VCaP (cell line): ENCODE results near the gene IGLL1.
"Not testable (repeated sequence)": the region's sequence is repeated elsewhere in the genome, so short reads cannot be mapped to it uniquely, and the experiment has no call there.

Experiments
- H3K27ac ChIP-seq: fragments of 450-650 bp; 2 replicates; pipeline ENCODE4 v1.5.1; 2017
- TF ChIP-seq, protein P1 (sequence below): fragments of 450-650 bp; conservative IDR thresholded peaks from 2 replicates; pipeline ENCODE4 v1.5.1; 2017; ENCODE audit warnings: mild to moderate bottlenecking, moderate library complexity

IGLL1 gene

DNA sequence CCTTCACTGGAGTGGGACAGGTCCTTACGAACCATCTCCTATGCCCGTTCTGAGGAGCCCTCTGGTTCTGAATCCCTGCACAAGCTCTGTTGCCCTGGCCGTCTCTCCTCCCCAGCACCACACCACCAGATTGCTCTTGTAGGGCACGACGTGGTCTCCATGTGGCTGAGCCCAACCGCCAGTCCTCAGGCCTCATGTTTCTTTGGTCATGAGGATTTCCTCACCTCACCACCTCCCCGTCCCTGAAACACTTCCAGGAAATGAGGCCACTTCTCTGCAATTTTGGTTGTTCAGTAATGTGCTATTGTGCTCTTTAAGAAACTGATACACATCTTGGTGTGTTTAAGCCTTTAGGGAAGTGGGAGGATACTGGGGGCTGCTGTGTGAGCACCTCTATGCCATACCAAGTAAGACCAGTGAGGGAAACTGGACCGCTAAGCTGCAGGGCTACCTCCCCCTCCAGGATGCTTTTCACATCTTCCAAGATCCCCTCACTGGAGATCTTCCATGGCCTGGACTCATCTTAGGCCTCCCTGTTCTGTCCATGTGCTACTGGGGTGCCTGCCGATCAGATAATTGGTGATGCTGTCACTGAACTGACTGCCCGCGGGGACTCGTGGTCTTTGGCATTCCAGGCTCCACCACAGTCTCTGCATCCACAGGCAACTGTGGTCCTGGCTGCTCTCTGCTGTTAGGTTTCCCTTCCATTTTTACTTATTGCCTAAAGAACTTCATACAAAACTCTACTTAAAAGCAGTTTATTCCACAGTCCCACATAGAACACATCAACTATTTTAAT lies 30.1 kb upstream of the IGLL1 start:
- TF ChIP-seq, protein P1, sequence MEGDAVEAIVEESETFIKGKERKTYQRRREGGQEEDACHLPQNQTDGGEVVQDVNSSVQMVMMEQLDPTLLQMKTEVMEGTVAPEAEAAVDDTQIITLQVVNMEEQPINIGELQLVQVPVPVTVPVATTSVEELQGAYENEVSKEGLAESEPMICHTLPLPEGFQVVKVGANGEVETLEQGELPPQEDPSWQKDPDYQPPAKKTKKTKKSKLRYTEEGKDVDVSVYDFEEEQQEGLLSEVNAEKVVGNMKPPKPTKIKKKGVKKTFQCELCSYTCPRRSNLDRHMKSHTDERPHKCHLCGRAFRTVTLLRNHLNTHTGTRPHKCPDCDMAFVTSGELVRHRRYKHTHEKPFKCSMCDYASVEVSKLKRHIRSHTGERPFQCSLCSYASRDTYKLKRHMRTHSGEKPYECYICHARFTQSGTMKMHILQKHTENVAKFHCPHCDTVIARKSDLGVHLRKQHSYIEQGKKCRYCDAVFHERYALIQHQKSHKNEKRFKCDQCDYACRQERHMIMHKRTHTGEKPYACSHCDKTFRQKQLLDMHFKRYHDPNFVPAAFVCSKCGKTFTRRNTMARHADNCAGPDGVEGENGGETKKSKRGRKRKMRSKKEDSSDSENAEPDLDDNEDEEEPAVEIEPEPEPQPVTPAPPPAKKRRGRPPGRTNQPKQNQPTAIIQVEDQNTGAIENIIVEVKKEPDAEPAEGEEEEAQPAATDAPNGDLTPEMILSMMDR, result no peak
- no peak overlapping the region for H3K27ac ChIP-seq

DNA sequence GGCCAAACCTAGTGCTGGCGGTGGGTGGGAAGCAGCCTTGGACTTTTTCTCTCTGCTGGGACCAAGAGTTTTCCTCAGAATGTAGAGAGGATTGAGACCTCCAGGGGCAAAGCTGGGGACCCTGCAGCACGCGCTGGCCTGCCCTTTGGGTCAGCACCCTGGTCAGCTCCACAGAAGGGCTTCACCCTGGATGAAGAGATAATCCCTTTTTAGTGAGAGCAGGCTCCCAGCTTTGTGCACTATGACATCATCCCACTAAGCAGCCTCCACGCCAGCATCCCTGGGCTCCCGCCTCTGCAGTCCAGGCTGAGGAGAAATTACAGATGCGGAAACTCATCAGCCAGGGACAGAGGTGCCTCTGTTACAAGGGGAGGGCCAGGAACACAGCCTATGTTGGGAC lies 28.5 kb upstream of the IGLL1 start:
- H3K27ac ChIP-seq, result no peak overlapping the region
- TF ChIP-seq, protein P1, result no peak

DNA sequence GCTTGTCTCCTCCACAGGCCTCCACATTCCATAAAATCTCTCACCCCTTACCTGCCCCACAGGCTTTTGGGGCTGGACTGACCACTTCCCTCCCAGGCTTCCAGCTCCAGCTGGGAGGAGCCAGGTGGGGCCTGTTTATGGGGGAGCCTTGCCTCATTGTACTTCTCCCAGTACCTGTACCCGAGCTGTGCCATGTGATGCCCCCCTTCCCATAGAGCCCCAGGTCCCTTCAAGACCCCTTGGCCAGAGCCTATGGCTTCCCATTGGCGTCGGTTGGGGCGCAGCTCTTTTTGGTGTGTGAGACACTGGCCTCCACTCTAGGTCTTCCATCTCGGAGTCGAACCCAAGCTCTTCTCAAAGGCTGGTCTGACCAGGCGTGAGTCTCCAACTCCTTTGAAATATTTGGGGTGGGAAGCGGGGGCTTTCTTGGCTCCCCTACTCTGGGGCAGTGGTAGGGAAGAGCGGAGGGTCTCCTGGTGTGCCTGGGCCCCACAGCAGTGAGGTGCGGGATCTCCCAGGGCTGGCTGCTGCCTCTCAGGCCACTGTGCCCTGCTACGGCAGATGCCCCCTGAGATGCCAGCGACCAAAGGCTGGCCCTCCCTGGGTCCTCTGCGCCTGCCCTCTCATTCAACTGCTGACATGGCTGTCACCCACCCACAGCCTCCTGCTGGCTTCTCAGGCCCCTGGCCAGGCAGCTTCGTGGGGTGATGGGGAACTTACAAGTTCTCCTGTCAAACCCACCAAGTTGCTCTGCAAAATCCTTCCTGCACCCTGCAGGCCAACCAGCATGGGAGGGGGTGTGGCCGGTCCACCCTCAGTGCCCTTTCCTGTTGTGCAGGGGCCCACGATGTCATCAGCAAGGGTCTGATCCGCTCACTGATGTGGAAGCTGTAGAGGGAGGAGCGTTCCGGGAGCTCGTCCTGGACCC lies 26.4 kb upstream of the IGLL1 start:
- TF ChIP-seq, protein P1, result no peak

DNA sequence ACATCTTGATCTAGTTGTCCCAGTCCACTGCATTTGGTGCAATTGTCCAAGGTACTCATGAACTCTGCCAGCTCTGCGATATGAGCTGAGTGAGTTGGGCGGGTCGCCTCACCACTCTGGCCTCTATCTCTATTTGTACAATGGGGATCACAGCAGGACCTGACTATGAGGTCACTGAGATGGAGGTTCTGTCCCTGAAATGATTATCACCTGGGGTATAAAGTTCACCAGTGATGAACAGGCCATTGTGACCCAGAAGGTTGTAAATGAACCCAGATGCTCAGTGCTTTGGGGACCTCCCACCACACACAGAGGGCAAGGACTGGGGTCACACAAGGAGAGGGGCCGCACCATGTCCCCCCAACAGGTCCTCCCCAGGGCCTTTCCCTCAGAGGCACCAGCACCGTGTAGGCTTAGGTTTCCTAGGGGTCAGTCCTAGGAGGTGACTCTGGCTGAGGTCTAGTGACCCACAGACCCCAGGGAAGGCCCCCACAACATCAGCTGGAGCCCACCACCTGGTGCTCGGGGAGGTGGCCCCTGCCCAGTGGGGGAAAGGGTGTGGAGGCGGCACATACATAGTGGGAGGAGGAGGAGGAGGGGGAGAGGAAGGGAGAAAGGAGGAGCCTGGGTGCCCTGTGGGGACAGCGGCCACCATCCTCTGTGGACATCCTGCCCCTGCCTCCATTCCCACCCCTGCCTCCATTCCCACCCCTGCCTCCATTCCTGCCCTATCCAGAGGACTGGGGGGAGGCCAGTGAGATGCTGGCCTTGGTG lies 25.0 kb upstream of the IGLL1 start:
- TF ChIP-seq, protein P1, result no peak
- no peak overlapping the region for H3K27ac ChIP-seq

More for the DNA sequence above, 26.4 kb upstream of the IGLL1 start:
- H3K27ac ChIP-seq, result no peak overlapping the region

DNA sequence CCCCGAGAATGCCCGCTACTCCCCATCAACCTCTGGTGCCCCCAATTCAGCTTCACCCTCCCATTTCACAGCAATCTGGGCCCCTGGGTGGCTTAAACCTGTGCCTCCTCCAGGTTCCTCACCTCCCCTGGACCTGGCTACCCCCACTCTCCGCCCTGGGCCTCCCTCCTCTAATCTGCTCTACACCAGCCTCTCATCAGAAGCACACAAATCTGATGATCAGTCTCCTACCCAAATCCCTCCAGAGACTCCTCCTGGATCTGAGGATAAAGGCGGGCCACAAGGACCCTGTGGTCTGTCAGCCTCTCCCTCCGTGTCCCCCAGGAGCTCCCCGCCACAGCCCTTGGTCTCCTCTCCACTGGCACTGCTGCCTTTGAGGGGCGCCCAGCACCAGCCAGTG lies 23.2 kb upstream of the IGLL1 start:
- TF ChIP-seq, protein P1, result no peak
- H3K27ac ChIP-seq, result no peak overlapping the region

DNA sequence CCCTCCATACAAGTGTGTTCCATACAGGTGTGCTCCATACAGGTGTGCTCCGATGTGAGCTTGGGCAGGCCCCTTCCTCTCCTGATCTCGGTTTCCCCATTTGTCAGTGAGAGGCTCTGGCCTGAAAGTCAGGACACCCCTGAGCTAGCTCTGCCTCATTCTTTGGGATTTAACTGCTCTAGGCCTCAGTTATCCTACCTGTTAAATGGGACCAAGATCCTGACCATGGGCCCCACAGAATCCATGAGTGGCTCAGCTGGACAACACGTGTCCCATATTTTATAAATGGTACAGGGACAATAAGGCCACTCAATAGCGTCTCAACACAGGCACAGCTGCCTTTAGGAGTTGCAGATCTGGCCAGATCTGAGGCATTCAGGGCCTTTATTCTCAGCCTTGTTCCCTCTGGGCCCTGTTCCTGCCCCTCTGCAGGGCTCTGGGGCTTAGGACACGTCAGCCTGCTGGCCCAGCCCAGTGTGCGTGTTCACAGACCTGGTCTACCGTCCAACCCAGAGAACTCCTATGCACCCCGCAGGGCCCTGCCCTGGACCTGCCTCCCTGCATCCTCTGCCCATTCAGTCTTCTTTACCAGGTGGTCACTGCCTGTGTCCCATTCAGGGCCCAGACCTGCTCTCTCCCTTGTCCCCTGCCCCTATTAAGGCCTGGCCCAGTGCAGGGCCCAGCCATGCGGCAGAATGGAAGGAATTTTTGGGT lies 18.9 kb upstream of the IGLL1 start:
- TF ChIP-seq, protein P1, result no peak
- H3K27ac ChIP-seq, result no peak overlapping the region

DNA sequence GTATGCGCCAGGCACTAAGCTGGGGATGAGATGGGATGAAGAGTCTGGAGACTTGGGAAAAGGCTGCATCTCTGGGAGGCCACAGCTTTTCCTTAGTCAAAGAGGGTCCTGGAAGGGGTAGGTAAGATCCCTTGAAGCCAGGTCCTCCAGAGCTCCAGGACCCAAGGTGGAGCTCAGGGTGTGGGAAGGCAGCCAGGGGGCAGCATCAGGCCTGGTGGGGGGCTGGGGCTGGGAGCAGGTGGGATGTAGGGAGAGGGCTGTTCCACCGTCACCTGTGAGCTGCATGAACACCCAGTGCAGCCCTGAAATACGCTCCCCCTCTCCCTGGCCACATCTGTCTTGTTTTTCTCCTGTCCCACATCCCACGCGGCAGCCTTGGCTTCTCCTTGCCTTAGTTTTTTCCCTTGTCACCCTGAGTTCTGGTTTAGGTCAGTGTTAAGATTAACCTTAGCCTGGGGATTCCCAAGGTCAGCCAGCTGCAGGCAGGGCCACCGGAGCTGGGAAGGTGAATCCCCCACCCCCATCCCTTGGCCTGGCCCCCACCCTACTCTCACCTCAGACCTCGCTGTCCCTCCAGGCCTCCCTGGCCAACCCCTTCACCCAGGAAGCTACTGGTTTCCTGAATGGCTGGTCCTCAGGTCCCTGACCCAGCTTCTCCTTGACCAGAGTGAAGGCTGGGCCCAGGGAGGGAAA lies 17.6 kb upstream of the IGLL1 start:
- H3K27ac ChIP-seq, result not testable (repeated sequence)

DNA sequence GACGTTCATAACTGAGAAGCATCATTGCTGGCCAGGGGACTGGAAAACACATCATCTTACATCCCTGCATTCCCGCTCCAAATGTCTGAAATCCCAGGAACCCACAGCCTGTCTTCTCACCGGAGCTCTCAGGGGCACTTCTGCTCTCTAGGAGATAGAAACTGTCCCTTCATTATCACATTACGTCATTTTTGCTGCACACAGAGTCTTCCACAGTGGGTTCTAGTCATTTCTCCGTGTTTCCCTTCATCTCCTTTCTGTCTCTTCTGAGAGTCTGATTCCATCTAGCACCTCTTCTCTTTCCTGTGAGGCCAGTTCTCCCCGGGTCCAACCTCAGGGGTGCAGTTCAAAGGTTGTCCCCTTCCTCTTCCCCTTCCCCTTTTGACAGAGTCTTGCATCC lies 15.8 kb upstream of the IGLL1 start:
- not testable (repeated sequence) for H3K27ac ChIP-seq
